H1 (cell line): ENCODE measurements around the gene TADA3. TPM values are rescaled to one million over a fixed set of nuclear protein-coding genes. Genes with fewer than 3 reads are reported as not detected.

Source experiments
- CTCF ChIA-PET: fragments of 300-600 bp; sonication (Branson Sonifier 250); formaldehyde crosslinking; loops from one replicate; lab custom pipeline; 2021; ENCODE audit not compliant: partially characterized antibody; lab: Charles Lee
- POLR2A ChIA-PET: fragments of 300-600 bp; sonication (Branson Sonifier 250); formaldehyde crosslinking; loops from one replicate; lab custom pipeline; 2021; ENCODE audit warnings: inconsistent platforms; ENCODE audit not compliant: partially characterized antibody; lab: Charles Lee
- DNase-seq, 2 experiments: peaks; one replicate each; pipeline versions ENCODE4 v3.0.0 to v3.0.0-alpha.2; 2010 to 2022; ENCODE audit warnings: low spot score in 2 of 2, low read depth in 1 of 2, mixed read lengths in 1 of 2
- FAIRE-seq: peaks from 2 replicates; lab custom pipeline; 2011; peaks lifted over from hg19 to GRCh38; lab: Jason Lieb, UNC
- H2AFZ ChIP-seq: 2 replicates; pipeline ENCODE4 v1.8.1; 2012; ENCODE audit warnings: low read length, inconsistent platforms
- H2AK5ac ChIP-seq: 2 replicates; pipeline ENCODE4 v1.6.1; 2013; ENCODE audit warnings: low read depth, low read length
- H2BK120ac ChIP-seq: replicated peaks from 2 replicates; pipeline ENCODE3; 2013; ENCODE audit warnings: low read depth, low read length, inconsistent platforms
- H2BK12ac ChIP-seq: 2 replicates; pipeline ENCODE4 v1.6.1; 2013; ENCODE audit warnings: low read depth, low read length
- H2BK15ac ChIP-seq: 2 replicates; pipeline ENCODE4 v1.6.1; 2013; ENCODE audit warnings: low read length
- H2BK20ac ChIP-seq: 2 replicates; pipeline ENCODE4 v1.6.1; 2013; ENCODE audit warnings: low read length
- H2BK5ac ChIP-seq: 2 replicates; pipeline ENCODE4 v1.6.1; 2013; ENCODE audit warnings: low read depth, low read length
- H3K14ac ChIP-seq: 2 replicates; pipeline ENCODE4 v1.6.1; 2013; ENCODE audit warnings: inconsistent platforms; ENCODE audit not compliant: insufficient read length
- H3K18ac ChIP-seq: 2 replicates; pipeline ENCODE4 v1.6.1; 2013; ENCODE audit warnings: low read length; ENCODE audit errors: extremely low read depth
- H3K23ac ChIP-seq: 2 replicates; pipeline ENCODE4 v1.6.1; 2013; ENCODE audit warnings: inconsistent platforms; ENCODE audit not compliant: insufficient read length
- H3K23me2 ChIP-seq: 2 replicates; pipeline ENCODE4 v1.6.1; 2013; ENCODE audit warnings: low read depth, low read length
- H3K27ac ChIP-seq: 2 replicates; pipeline ENCODE4 v1.6.1; 2011; ENCODE audit warnings: low read depth, low read length, inconsistent platforms
- H3K27me3 ChIP-seq, 4 experiments: replicated peaks in 1 of 4; 1 replicate in 1 of 4; 2 replicates in 3 of 4; pipeline versions ENCODE4 v1.6.1 to v1.8.1; 2011 to 2013; ENCODE audit warnings: low read length in 3 of 4, mild to moderate bottlenecking in 3 of 4, inconsistent platforms in 2 of 4, mixed read lengths in 2 of 4, moderate library complexity in 1 of 4; ENCODE audit not compliant: control insufficient read depth in 3 of 4, insufficient read depth in 3 of 4; ENCODE audit errors: extremely low read depth in 1 of 4
- H3K36me3 ChIP-seq, 4 experiments: 2 replicates each; pipeline versions ENCODE4 v1.6.1 to v1.8.1; 2011 to 2013; ENCODE audit warnings: mild to moderate bottlenecking in 4 of 4, low read length in 3 of 4, moderate library complexity in 2 of 4, control low read depth in 1 of 4, inconsistent platforms in 1 of 4; ENCODE audit not compliant: insufficient read depth in 4 of 4, control insufficient read depth in 2 of 4
- H3K4ac ChIP-seq: replicated peaks from 2 replicates; pipeline ENCODE3; 2013; ENCODE audit warnings: low read length, low read depth, mixed read lengths, inconsistent platforms; ENCODE audit not compliant: insufficient read length
- H3K4me1 ChIP-seq, 4 experiments: replicated peaks in 1 of 4; 1 replicate in 1 of 4; 2 replicates in 3 of 4; pipeline versions ENCODE4 v1.6.1 to v1.8.1; 2011 to 2013; ENCODE audit warnings: low read length in 3 of 4, inconsistent platforms in 2 of 4, mixed read lengths in 1 of 4; ENCODE audit not compliant: insufficient read depth in 4 of 4, control insufficient read depth in 3 of 4
- H3K4me2 ChIP-seq, 2 experiments: 2 replicates each; pipeline versions ENCODE4 v1.6.1 to v1.8.1; 2011 to 2013; ENCODE audit warnings: low read depth in 2 of 2, low read length in 2 of 2, control low read depth in 1 of 2, inconsistent platforms in 1 of 2, mild to moderate bottlenecking in 1 of 2; ENCODE audit not compliant: insufficient read depth in 1 of 2
- H3K4me3 ChIP-seq, 4 experiments: fragments of 200-600, 300-600 bp in 1 of 4; sonication (generic), shearing (Covaris generic), sonication (Bioruptor Twin) in 1 of 4; 2 replicates each; pipeline versions ENCODE4 v1.5.1 to v1.8.1; 2011 to 2016; ENCODE audit warnings: low read length in 4 of 4, low read depth in 3 of 4, control low read depth in 2 of 4, inconsistent platforms in 2 of 4, mild to moderate bottlenecking in 2 of 4, mixed read lengths in 1 of 4, moderate library complexity in 1 of 4; ENCODE audit not compliant: insufficient read depth in 2 of 4; ENCODE audit errors: extremely low read depth in 1 of 4
- H3K56ac ChIP-seq: replicated peaks from 2 replicates; pipeline ENCODE3; 2013; ENCODE audit warnings: low read depth, mild to moderate bottlenecking, mixed read lengths, low read length, inconsistent platforms; ENCODE audit not compliant: insufficient read length
- H3K79me1 ChIP-seq: 2 replicates; pipeline ENCODE4 v1.6.1; 2013; ENCODE audit warnings: low read depth, low read length, control low read depth
- H3K79me2 ChIP-seq, 2 experiments: 2 replicates each; pipeline versions ENCODE4 v1.6.1 to v1.8.1; 2012 to 2013; ENCODE audit warnings: low read length in 2 of 2, mild to moderate bottlenecking in 2 of 2, inconsistent platforms in 1 of 2; ENCODE audit not compliant: insufficient read depth in 2 of 2, control insufficient read depth in 1 of 2
- H3K9ac ChIP-seq, 4 experiments: replicated peaks in 1 of 4; 1 replicate in 1 of 4; 2 replicates in 3 of 4; pipeline versions ENCODE4 v1.6.1 to v1.8.1; 2011 to 2013; ENCODE audit warnings: low read depth in 3 of 4, low read length in 3 of 4, control low read depth in 2 of 4, mild to moderate bottlenecking in 2 of 4, moderate library complexity in 2 of 4, inconsistent platforms in 1 of 4; ENCODE audit errors: extremely low read depth in 1 of 4
- H3K9me3 ChIP-seq, 2 experiments: 2 replicates each; pipeline versions ENCODE4 v1.6.1 to v1.8.1; 2012 to 2013; ENCODE audit warnings: mild to moderate bottlenecking in 2 of 2, moderate library complexity in 2 of 2, control low read depth in 1 of 2, inconsistent platforms in 1 of 2, low read depth in 1 of 2, low read length in 1 of 2, mixed read lengths in 1 of 2; ENCODE audit not compliant: insufficient read depth in 2 of 2
- H4K20me1 ChIP-seq, 2 experiments: replicated peaks in 1 of 2; 2 replicates each; pipeline versions ENCODE3 to v1.8.1; 2011 to 2013; ENCODE audit warnings: inconsistent platforms in 2 of 2, low read length in 2 of 2, mild to moderate bottlenecking in 1 of 2; ENCODE audit not compliant: insufficient read depth in 2 of 2, control insufficient read depth in 1 of 2
- H4K5ac ChIP-seq: 2 replicates; pipeline ENCODE4 v1.6.1; 2013; ENCODE audit warnings: low read length, low read depth, mixed read lengths, inconsistent platforms; ENCODE audit not compliant: insufficient read length
- H4K8ac ChIP-seq: 2 replicates; pipeline ENCODE4 v1.8.0; 2013; ENCODE audit warnings: mild to moderate bottlenecking, moderate library complexity, low read length, inconsistent platforms; ENCODE audit not compliant: insufficient read depth; ENCODE audit errors: extremely low read depth
- H4K91ac ChIP-seq: replicated peaks from 2 replicates; pipeline ENCODE3; 2013; ENCODE audit warnings: low read length, mixed read lengths, inconsistent platforms; ENCODE audit not compliant: insufficient read length
- ATF2 ChIP-seq: IDR thresholded peaks from 2 replicates; pipeline ENCODE4 v1.6.1; 2012; ENCODE audit warnings: low read length, inconsistent platforms
- FOSL1 ChIP-seq: IDR thresholded peaks from 2 replicates; pipeline ENCODE4 v1.6.1; 2011; ENCODE audit warnings: mild to moderate bottlenecking, low read depth, low read length, moderate library complexity; ENCODE audit not compliant: insufficient read depth
- GABPA ChIP-seq: IDR thresholded peaks from 2 replicates; pipeline ENCODE4 v1.6.1; 2011; ENCODE audit warnings: mild to moderate bottlenecking, low read length, moderate library complexity, borderline replicate concordance; ENCODE audit not compliant: insufficient read depth
- MAX ChIP-seq: IDR thresholded peaks from 2 replicates; pipeline ENCODE4 v1.6.1; 2012; ENCODE audit warnings: inconsistent platforms
- RBBP5 ChIP-seq: IDR thresholded peaks from 2 replicates; pipeline ENCODE4 v1.7.1; 2012; ENCODE audit warnings: low read depth, mild to moderate bottlenecking, inconsistent platforms, low read length, moderate library complexity, borderline replicate concordance
- WGBS, 2 experiments: shearing (Covaris generic) in 1 of 2; methylation state at CpG; one replicate each; pipeline versions ENCODE4 v1.1.6 to v1.1.7; 2013 to 2015; ENCODE audit warnings: low lambda C conversion rate in 2 of 2, mixed read lengths in 2 of 2, inconsistent platforms in 1 of 2, low coverage in 1 of 2, missing lambda C conversion rate in 1 of 2; ENCODE audit not compliant: insufficient replicate concordance in 2 of 2, insufficient coverage in 1 of 2, insufficient read length in 1 of 2; ENCODE audit errors: extremely low coverage in 1 of 2, missing lambda C conversion rate in 1 of 2; 5-methylcytosine and 5-hydroxymethylcytosine counted together
- polyA plus RNA-seq, 7 experiments: library from polyadenylated mRNA; depleted of rRNA in 3 of 7; stranded (reverse) in 5 of 7; unstranded in 2 of 7; fragments of >200 nt in 5 of 7; fragments of 200-250 nt in 2 of 7; gene quantifications; 1 replicate in 5 of 7; 2 replicates in 1 of 7; 4 replicates in 1 of 7; pipeline versions ENCODE4 v1.2.1 to v1.2.3, GENCODE V29; 2011 to 2013; ENCODE audit warnings: missing spikeins in 2 of 7, mixed read lengths in 2 of 7
- total RNA-seq: library from RNA; stranded (reverse); fragmentation: NEBNext Ultra II Directional; extraction: Animal tissue kit (Norgen Biotek cat#: 25700); gene quantifications from 2 replicates; pipeline ENCODE4 v1.2.1, GENCODE V29; 2021

TADA3 gene
- total and polyA plus RNA-seq, 2 of the 8 experiments (the other 6 are each of a cell fraction or from before 2014, with no cell fraction given): 43.4 to 50.3 TPM

- WGBS, 2 experiments: 95% methylated on average over 10 of the region's 10 CpGs; no CpG with 5 or more reads in 1 of the 2 experiments
- H2AFZ ChIP-seq: no peak overlapping the region
- no peak overlapping the region for H4K91ac ChIP-seq
Measured at GRCh38 chr3:9780458-9780812, 11.8 kb downstream of the TADA3 start.

More at GRCh38 chr3:9780458-9780812, 11.8 kb downstream of the TADA3 start:
- Histone ChIP-seq H2BK12ac (no peak overlapping the region), H3K4me2 (no peak overlapping the region), H3K27ac (no peak overlapping the region), H2BK120ac (no peak overlapping the region), H3K23me2 (no peaks in the 10 kb centered on the region; the same call in 1 of the 2 replicates), H4K20me1 (no peaks in the 10 kb centered on the region), H3K18ac (no peak overlapping the region), H3K23ac (no peak overlapping the region), H2BK20ac (no peak overlapping the region), H4K8ac (no peak overlapping the region), H2BK15ac (no peak overlapping the region), H3K4me3 (no peak overlapping the region), H3K79me2 (no peaks in the 10 kb centered on the region), H3K36me3 (peaks cover 4 to 31% (median 21%) of the 10 kb centered on the region in 4 experiments), H3K56ac (no peak overlapping the region), H3K9me3 (no peaks in the 10 kb centered on the region), H3K9ac (no peak overlapping the region), H3K14ac (no peak overlapping the region), H3K79me1 (no peaks in the 10 kb centered on the region), H3K27me3 (peaks cover 0 to 3% (median 0%) of the 10 kb centered on the region in 4 experiments; a peak in 1 of 7 replicates), H4K5ac (no peak overlapping the region), H3K4ac (no peak overlapping the region), H2AK5ac (no peak overlapping the region), H2BK5ac (no peak overlapping the region), H3K4me1 (no peaks in the 10 kb centered on the region)
- DNase-seq (no peak), FAIRE-seq (no peak)
- TF ChIP-seq RBBP5 (no peak), MAX (no peak), GABPA (no peak), ATF2 (no peak), FOSL1 (no peak)
- CTCF ChIA-PET: interaction anchor here (1.4 to 3.9 kb wide), 2 partner anchors 11 to 24 kb away, joined by 4 to 11 read pairs; no protein-coding TSS in a partner anchor
- POLR2A ChIA-PET: interaction anchor here (0.7 to 2.3 kb wide), 5 partner anchors 9 to 510 kb away, joined by 3 to 7 read pairs (median 3); no protein-coding TSS in a partner anchor
